GM23338 (cell line): ENCODE results near the gene ACSL6.

Source experiments
- CREB1 ChIP-seq: fragments of 250-450 bp; sonication (Bioruptor Pico); IDR thresholded peaks from 2 replicates; pipeline ENCODE4 v1.5.0; 2020; ENCODE audit warnings: low read depth, mild to moderate bottlenecking, moderate library complexity
- CTCF ChIP-seq, 2 experiments: fragments of 200-600 bp in 1 of 2; sonication (generic) in 1 of 2; conservative IDR thresholded peaks; 2 replicates each; pipeline versions ENCODE4 v1.5.1 to v1.6.1; 2016 to 2017; ENCODE audit warnings: antibody characterized with exemption in 2 of 2, low read depth in 2 of 2, mild to moderate bottlenecking in 2 of 2, moderate library complexity in 1 of 2
- ETS1 ChIP-seq: IDR thresholded peaks from 2 replicates; pipeline ENCODE4 v1.6.1; 2016; ENCODE audit warnings: antibody characterized with exemption
- EZH2 ChIP-seq: fragments of 200-600 bp; sonication (generic); IDR thresholded peaks from one replicate; pipeline ENCODE4 v1.8.0; 2017; ENCODE audit warnings: antibody characterized with exemption, mild to moderate bottlenecking, low read depth; ENCODE audit not compliant: unreplicated experiment
- EZH2phosphoT487 ChIP-seq: fragments of 200-600 bp; sonication (generic); IDR thresholded peaks from one replicate; pipeline ENCODE4 v1.8.1; 2018; ENCODE audit warnings: antibody characterized with exemption; ENCODE audit not compliant: unreplicated experiment
- JUNB ChIP-seq: IDR thresholded peaks from one replicate; pipeline ENCODE4 v1.6.1; 2016; ENCODE audit warnings: antibody characterized with exemption; ENCODE audit not compliant: unreplicated experiment
- NANOG ChIP-seq: IDR thresholded peaks from 2 replicates; pipeline ENCODE4 v1.6.1; 2016; ENCODE audit warnings: antibody characterized with exemption, borderline replicate concordance
- POLR2AphosphoS5 ChIP-seq: IDR thresholded peaks from 2 replicates; pipeline ENCODE4 v1.6.1; 2016; ENCODE audit warnings: antibody characterized with exemption, low read depth
- REST ChIP-seq: IDR thresholded peaks from one replicate; pipeline ENCODE4 v1.6.1; 2018; ENCODE audit warnings: antibody characterized with exemption; ENCODE audit not compliant: unreplicated experiment
- STAT1 ChIP-seq: IDR thresholded peaks from one replicate; pipeline ENCODE4 v1.6.1; 2016; ENCODE audit warnings: antibody characterized with exemption; ENCODE audit not compliant: unreplicated experiment
- ZNF114 ChIP-seq: fragments of 250-450 bp; sonication (Bioruptor Pico); IDR thresholded peaks from 2 replicates; pipeline ENCODE4 v1.5.0; 2020; ENCODE audit warnings: mild to moderate bottlenecking, moderate library complexity
- ZNF331 ChIP-seq: fragments of 250-450 bp; sonication (Bioruptor Pico); IDR thresholded peaks from 2 replicates; pipeline ENCODE4 v1.5.0; 2020; ENCODE audit warnings: low read depth, mild to moderate bottlenecking, moderate library complexity

- TF ChIP-seq CTCF (conservative IDR thresholded peaks at IDR 0.05; ENCODE audit: low read depth in 2 of 2) (no peak), EZH2 (no peak), REST (no peak), POLR2AphosphoS5 (no peak), STAT1 (no peak), EZH2phosphoT487 (no peak), CREB1 (CRISPR knock-in tag) (no peak), ZNF331 (CRISPR knock-in tag) (no peak), ZNF114 (CRISPR knock-in tag) (no peak), ETS1 (no peak), NANOG (no peak), JUNB (no peak)
These were observed 39.4 kb upstream of the ACSL6 start for GRCh38 chr5:132050661-132051552.
